GM12874 (cell line): Measurements from ENCODE around the gene INTS3.

ENCODE experiments used
- TF ChIP-seq, protein P1 (sequence below): IDR thresholded peaks from 2 replicates; pipeline ENCODE4 v1.5.1; 2011; ENCODE audit warnings: low read depth, mild to moderate bottlenecking, control low read depth, low read length, moderate library complexity; ENCODE audit not compliant: insufficient read depth

The INTS3 gene, protein sequence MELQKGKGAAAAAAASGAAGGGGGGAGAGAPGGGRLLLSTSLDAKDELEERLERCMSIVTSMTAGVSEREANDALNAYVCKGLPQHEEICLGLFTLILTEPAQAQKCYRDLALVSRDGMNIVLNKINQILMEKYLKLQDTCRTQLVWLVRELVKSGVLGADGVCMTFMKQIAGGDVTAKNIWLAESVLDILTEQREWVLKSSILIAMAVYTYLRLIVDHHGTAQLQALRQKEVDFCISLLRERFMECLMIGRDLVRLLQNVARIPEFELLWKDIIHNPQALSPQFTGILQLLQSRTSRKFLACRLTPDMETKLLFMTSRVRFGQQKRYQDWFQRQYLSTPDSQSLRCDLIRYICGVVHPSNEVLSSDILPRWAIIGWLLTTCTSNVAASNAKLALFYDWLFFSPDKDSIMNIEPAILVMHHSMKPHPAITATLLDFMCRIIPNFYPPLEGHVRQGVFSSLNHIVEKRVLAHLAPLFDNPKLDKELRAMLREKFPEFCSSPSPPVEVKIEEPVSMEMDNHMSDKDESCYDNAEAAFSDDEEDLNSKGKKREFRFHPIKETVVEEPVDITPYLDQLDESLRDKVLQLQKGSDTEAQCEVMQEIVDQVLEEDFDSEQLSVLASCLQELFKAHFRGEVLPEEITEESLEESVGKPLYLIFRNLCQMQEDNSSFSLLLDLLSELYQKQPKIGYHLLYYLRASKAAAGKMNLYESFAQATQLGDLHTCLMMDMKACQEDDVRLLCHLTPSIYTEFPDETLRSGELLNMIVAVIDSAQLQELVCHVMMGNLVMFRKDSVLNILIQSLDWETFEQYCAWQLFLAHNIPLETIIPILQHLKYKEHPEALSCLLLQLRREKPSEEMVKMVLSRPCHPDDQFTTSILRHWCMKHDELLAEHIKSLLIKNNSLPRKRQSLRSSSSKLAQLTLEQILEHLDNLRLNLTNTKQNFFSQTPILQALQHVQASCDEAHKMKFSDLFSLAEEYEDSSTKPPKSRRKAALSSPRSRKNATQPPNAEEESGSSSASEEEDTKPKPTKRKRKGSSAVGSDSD

DNA sequence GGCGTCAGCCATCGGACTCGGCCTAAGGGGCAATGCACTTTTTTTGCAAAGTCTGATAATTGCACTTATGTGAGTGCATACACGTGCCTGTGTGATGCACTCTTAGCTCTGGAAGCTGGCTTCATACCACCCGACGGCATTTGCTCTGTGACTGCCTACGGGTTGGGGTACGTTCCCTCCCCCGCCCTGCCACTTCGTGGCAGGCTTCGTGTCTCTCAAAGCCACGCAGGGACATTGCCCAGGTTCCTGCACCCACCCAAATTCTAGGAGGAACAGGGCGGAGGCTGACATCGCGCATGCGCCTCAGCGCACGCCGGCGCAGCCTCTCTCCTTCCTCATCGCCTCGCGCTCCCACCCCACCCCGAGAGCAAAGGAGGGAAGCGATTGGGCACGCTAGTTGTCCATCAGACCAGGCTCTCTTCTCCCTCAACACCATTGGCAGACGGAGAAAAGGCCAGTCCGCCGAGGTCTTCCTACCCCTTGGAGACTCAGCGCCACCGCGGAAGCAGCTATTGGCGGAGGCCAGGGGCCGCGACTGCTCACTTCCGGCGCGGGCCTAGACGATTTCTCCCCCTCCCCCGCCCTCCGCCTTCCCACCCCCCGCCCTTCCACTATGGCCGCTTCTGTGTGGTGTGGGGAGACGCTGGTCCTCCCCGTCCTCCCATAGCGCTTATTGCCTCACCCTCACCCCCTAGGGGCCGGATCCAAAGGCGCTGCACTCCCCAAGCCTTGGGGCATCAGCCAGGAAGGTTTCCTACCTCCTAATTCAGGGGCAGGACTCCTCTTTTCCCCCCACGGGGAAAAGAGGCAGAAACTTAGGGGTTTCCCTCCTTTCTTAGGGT is at the start of gene INTS3:
TSS of gene INTS3 (plus strand) at position 588 of the 842 bp plus-strand sequence. CDS start 585 bp downstream, outside the sequence.
- TF ChIP-seq, protein P1, sequence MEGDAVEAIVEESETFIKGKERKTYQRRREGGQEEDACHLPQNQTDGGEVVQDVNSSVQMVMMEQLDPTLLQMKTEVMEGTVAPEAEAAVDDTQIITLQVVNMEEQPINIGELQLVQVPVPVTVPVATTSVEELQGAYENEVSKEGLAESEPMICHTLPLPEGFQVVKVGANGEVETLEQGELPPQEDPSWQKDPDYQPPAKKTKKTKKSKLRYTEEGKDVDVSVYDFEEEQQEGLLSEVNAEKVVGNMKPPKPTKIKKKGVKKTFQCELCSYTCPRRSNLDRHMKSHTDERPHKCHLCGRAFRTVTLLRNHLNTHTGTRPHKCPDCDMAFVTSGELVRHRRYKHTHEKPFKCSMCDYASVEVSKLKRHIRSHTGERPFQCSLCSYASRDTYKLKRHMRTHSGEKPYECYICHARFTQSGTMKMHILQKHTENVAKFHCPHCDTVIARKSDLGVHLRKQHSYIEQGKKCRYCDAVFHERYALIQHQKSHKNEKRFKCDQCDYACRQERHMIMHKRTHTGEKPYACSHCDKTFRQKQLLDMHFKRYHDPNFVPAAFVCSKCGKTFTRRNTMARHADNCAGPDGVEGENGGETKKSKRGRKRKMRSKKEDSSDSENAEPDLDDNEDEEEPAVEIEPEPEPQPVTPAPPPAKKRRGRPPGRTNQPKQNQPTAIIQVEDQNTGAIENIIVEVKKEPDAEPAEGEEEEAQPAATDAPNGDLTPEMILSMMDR, result no peak

DNA sequence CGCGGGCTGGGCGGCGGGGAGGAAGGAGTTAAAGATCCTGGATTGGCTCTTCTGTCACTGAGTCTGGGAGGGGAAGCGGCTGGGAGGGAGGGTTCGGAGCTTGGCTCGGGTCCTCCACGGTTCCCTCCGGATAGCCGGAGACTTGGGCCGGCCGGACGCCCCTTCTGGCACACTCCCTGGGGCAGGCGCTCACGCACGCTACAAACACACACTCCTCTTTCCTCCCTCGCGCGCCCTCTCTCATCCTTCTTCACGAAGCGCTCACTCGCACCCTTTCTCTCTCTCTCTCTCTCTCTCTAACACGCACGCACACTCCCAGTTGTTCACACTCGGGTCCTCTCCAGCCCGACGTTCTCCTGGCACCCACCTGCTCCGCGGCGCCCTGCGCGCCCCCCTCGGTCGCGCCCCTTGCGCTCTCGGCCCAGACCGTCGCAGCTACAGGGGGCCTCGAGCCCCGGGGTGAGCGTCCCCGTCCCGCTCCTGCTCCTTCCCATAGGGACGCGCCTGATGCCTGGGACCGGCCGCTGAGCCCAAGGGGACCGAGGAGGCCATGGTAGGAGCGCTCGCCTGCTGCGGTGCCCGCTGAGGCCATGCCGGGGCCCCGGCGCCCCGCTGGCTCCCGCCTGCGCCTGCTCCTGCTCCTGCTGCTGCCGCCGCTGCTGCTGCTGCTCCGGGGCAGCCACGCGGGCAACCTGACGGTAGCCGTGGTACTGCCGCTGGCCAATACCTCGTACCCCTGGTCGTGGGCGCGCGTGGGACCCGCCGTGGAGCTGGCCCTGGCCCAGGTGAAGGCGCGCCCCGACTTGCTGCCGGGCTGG is 49.1 kb upstream of the INTS3 start, which contains the start of gene NPR1:
TSS of gene NPR1 (plus strand) at position 170 of the 818 bp plus-strand sequence. CDS start at position 591, 421 bp downstream.
- TF ChIP-seq, protein P1, result no peak

DNA sequence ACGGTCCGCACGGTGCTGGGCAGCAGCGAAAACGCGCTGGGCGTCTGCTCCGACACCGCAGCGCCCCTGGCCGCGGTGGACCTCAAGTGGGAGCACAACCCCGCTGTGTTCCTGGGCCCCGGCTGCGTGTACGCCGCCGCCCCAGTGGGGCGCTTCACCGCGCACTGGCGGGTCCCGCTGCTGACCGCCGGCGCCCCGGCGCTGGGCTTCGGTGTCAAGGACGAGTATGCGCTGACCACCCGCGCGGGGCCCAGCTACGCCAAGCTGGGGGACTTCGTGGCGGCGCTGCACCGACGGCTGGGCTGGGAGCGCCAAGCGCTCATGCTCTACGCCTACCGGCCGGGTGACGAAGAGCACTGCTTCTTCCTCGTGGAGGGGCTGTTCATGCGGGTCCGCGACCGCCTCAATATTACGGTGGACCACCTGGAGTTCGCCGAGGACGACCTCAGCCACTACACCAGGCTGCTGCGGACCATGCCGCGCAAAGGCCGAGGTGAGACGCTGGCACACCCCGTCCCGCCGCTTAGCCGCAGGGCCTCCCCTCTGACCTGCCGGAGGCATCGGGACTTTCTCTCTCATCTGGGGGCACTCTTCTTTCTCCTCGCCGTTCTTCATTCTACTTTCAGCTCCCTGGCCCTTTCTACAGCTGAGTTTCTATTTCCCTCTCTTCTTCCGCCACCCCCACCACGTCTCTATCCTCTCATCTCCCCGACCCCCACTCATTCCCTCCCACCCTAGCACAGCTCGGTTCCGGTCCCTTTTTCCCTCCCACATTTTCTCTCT is 48.3 kb upstream of the INTS3 start:
- TF ChIP-seq, protein P1, result peak; percentile 7; the same call in 1 of the 2 replicates

DNA sequence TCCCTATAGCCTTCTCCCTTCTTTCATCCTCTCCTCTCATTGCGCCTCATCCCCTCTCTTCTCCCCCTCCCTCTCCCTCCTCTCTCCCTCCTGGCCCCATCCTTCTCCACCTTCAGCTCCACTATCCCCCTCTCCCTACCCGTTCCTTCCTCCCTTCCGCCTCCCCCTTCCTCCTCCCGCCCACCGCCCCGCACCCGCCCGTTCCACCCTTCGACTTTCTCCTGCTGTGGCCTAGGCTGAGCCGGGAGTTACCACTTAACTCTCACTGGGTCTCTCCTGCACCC is 47.8 kb upstream of the INTS3 start:
- TF ChIP-seq, protein P1, result no peak

DNA sequence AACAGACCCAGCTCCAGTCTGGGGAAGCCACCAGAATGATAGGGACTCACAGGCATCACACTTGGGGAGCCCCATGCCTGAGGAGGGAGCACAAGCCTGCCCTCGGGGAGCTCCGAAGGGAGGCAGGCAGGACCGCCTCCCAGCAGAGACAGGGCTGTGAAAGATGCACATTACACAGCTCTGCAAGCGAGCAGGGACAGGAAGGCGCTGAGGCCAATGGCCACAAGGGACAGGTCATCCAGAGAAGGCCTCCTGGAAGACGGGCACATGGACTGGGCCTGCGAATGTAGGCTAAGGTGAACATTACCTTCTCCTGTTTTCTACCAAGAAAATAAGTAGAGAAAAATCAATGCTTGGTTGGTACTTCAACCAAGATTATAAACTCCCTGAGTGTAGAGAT is 45.1 kb upstream of the INTS3 start:
- TF ChIP-seq, protein P1, result no peak

DNA sequence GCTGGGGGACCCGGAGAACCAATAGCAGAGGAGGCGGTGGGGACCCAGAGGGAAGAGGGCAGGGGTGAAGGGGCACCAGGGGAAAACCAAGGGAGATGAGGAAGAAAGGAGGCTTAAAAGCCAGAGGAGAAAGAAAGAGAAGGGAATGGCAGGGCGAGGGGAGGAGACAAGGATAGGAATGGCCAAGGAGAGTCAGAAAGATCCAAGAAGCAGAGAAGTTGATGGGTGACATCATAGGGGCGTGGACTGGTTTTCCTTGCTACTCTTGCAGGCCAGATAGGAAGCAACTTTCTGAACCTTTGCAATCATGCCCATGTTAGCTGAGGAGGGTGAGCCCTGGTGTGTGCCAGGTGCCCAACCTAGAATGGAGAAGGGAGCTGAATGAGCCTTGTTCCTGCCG is 44.0 kb upstream of the INTS3 start:
- TF ChIP-seq, protein P1, result no peak
